Activated CD8-positive, alpha-beta T cell treated with anti-CD3 and anti-CD28 coated beads for 36 hours (primary cell): ENCODE measurements around the gene EME1. TPM values are rescaled to one million over a fixed set of nuclear protein-coding genes. Genes with fewer than 3 reads are reported as not detected.

Experiments
- ATAC-seq: fragments of 200-7000 bp; cut with Tn5 transposase; one replicate; pipeline ENCODE4 v1.10.0; 2021; ENCODE audit warnings: mild to moderate bottlenecking, moderate library complexity
- CTCF ChIA-PET: fragments of 350-600 bp; sonication (Branson Sonifier 250); formaldehyde crosslinking; loops from one replicate; lab custom pipeline; 2021; ENCODE audit warnings: antibody characterized with exemption; lab: Charles Lee
- POLR2A ChIA-PET: fragments of 350-600 bp; sonication (Branson Sonifier 250); formaldehyde crosslinking; loops from one replicate; lab custom pipeline; 2021; ENCODE audit warnings: antibody characterized with exemption; lab: Charles Lee
- DNase-seq: peaks from one replicate; pipeline ENCODE4 v3.0.0-alpha.2; 2020
- H3K27ac Mint-ChIP-seq: one replicate; pipeline ENCODE4 v1.8.0; 2021; ENCODE audit warnings: mild to moderate bottlenecking, mixed read lengths
- H3K27me3 Mint-ChIP-seq: one replicate; pipeline ENCODE4 v1.8.0; 2021; ENCODE audit warnings: mixed read lengths
- H3K36me3 Mint-ChIP-seq: one replicate; pipeline ENCODE4 v1.8.0; 2021; ENCODE audit warnings: low read depth, mixed read lengths
- H3K4me1 Mint-ChIP-seq: one replicate; pipeline ENCODE4 v1.8.0; 2021; ENCODE audit warnings: low read depth, mixed read lengths
- H3K4me3 Mint-ChIP-seq: one replicate; pipeline ENCODE4 v1.8.0; 2021; ENCODE audit warnings: mild to moderate bottlenecking, moderate library complexity, mixed read lengths
- H3K9me3 Mint-ChIP-seq: one replicate; pipeline ENCODE4 v1.8.0; 2021; ENCODE audit warnings: mixed read lengths
- intact Hi-C: fragments of 100-400 bp; cut with micrococcal nuclease; formaldehyde crosslinking; loops from one replicate; pipeline ENCODE4 v1.10.0; 2022
- total RNA-seq, 2 experiments: library from RNA; stranded (reverse); gene quantifications; one replicate each; pipeline ENCODE4 v1.2.3, GENCODE V29; 2021
- TF ChIP-seq, protein P1 (sequence below): fragments of 200-600 bp; IDR thresholded peaks from one replicate; pipeline ENCODE4 v1.8.0; 2022; ENCODE audit warnings: antibody characterized with exemption, mild to moderate bottlenecking

The EME1 gene
- total RNA-seq, 2 experiments from 2014 or later, result 48.0 to 48.6 TPM

DNA sequence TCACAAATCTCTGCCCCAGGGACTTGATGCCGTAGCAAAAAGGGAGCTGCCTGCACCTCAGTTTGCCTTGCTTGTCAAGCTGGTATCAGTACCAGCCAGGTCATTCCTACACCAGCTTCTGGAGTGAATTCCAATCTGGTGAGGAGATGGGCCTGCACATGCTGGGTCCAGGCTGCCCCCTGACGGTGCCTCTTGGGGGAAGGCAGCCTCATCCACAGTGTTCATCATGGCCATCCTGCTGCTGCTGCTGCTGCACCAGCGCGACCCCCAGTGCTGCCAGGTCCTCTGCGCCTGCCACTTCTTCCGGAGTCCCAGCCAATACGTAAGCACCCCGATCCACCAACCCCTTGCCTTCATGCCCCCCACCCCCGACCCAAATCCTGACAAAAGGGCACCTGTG, 8.3 kb upstream of the EME1 start:
- POLR2A ChIA-PET, result interaction anchor here (0.5 to 8.1 kb wide), 5 partner anchors 8 to 32 kb away, joined by 3 to 69 read pairs (median 7); partner anchors contain the start of genes EME1, LRRC59, MRPL27 and XYLT2
- DNase-seq (no peak), ATAC-seq (no peak)
- Mint-ChIP-seq H3K36me3 (peaks cover 13% of the 10 kb centered on the region), H3K9me3 (no peaks in the 10 kb centered on the region), H3K27ac (no peak overlapping the region), H3K27me3 (no peaks in the 10 kb centered on the region), H3K4me1 (peaks cover 13% of the 10 kb centered on the region), H3K4me3 (no peak overlapping the region)
- TF ChIP-seq, protein P1, sequence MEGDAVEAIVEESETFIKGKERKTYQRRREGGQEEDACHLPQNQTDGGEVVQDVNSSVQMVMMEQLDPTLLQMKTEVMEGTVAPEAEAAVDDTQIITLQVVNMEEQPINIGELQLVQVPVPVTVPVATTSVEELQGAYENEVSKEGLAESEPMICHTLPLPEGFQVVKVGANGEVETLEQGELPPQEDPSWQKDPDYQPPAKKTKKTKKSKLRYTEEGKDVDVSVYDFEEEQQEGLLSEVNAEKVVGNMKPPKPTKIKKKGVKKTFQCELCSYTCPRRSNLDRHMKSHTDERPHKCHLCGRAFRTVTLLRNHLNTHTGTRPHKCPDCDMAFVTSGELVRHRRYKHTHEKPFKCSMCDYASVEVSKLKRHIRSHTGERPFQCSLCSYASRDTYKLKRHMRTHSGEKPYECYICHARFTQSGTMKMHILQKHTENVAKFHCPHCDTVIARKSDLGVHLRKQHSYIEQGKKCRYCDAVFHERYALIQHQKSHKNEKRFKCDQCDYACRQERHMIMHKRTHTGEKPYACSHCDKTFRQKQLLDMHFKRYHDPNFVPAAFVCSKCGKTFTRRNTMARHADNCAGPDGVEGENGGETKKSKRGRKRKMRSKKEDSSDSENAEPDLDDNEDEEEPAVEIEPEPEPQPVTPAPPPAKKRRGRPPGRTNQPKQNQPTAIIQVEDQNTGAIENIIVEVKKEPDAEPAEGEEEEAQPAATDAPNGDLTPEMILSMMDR, result no peak
- CTCF ChIA-PET, result interaction anchor here (1.4 to 5.4 kb wide), 3 partner anchors 33 to 114 kb away, joined by 3 to 38 read pairs (median 5); partner anchors contain the start of genes LRRC59 and RSAD1
- intact Hi-C loops, result no loop called here

DNA sequence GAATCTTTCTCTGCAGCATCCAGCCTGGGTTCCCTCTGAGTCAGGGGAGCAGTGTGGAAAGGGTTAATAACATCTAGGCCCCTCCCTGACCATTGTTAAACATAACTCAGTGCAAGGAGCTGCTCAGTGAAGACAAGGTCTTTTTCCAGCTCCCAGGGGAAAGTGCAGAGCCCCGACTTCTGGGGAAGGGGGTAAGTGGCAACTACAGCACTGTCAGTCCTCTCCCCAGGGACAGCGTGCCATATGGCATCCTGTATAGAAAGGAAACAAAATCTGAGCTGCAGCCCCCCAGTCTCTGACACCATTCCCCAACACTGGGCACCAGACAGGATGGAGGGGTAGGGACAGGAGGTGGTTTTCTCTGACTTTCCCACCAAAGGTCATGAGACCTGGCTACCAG, 7.9 kb upstream of the EME1 start:
- TF ChIP-seq, protein P1, result no peak
- intact Hi-C loops, result no loop called here
- ATAC-seq, result no peak
- no peaks in the 10 kb centered on the region for H3K27me3 Mint-ChIP-seq
- H3K4me3 Mint-ChIP-seq, result no peak overlapping the region
- H3K27ac Mint-ChIP-seq, result no peak overlapping the region
- CTCF ChIA-PET, result interaction anchor here (1.4 to 5.4 kb wide), 3 partner anchors 32 to 114 kb away, joined by 3 to 38 read pairs (median 5); partner anchors contain the start of genes LRRC59 and RSAD1
- H3K9me3 Mint-ChIP-seq, result no peaks in the 10 kb centered on the region
- DNase-seq, result no peak
- H3K36me3 Mint-ChIP-seq, result peaks cover 16% of the 10 kb centered on the region
- H3K4me1 Mint-ChIP-seq, result peaks cover 13% of the 10 kb centered on the region
- POLR2A ChIA-PET, result interaction anchor here (0.9 to 8.1 kb wide), 6 partner anchors 8 to 32 kb away, joined by 3 to 69 read pairs (median 5); partner anchors contain the start of genes EME1, LRRC59, MRPL27 and XYLT2

DNA sequence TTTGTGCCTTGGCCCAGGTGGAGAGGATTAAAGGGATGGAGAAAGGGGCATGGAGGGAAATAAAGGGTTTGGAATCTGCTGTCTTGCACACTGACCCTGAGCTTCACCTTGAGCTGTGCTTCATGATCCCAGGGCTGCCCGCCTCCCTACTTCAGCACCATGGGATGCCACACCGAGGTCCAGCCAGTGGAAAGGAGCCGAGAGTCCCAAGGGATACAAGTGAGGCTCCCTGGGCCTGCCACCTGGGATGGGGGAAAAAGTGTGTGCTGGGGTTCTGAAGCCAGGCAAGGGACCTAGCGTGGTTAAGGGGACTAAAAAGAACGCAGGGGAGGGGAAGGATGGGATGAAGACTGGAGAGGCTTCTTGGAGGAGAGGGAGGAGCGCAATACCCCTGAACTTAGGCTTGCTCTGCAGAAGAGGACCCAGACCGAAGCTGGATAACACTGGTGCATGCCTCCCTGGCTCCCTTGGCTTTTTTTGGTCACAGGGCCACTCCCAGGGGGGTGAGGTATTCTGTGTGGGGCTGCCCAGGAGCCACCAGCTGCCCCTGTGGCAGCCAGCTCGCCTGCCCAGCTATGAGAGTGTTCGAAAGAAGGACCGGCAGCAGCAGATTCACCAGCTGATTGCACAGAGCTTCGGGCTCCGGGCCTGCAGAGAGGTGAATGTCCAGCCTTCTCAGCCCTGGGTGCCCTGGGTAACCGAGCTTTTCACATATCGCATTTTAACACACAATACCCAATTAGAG, 7.2 kb upstream of the EME1 start:
- CTCF ChIA-PET, result interaction anchor here (1.6 to 5.4 kb wide), 2 partner anchors 31 to 113 kb away, joined by 5 to 38 read pairs; partner anchors contain the start of genes LRRC59 and RSAD1
- Mint-ChIP-seq H3K4me1 (peaks cover 14% of the 10 kb centered on the region), H3K4me3 (no peak overlapping the region), H3K9me3 (no peaks in the 10 kb centered on the region), H3K36me3 (peaks cover 21% of the 10 kb centered on the region), H3K27me3 (no peaks in the 10 kb centered on the region), H3K27ac (no peak overlapping the region)
- intact Hi-C loops, result no loop called here
- DNase-seq (no peak), ATAC-seq (no peak)
- POLR2A ChIA-PET, result interaction anchor here (0.6 to 5.8 kb wide), 5 partner anchors 7 to 69 kb away, joined by 3 to 50 read pairs (median 3); partner anchors contain the start of genes EME1, LRRC59 and MRPL27
- TF ChIP-seq, protein P1, result no peak

DNA sequence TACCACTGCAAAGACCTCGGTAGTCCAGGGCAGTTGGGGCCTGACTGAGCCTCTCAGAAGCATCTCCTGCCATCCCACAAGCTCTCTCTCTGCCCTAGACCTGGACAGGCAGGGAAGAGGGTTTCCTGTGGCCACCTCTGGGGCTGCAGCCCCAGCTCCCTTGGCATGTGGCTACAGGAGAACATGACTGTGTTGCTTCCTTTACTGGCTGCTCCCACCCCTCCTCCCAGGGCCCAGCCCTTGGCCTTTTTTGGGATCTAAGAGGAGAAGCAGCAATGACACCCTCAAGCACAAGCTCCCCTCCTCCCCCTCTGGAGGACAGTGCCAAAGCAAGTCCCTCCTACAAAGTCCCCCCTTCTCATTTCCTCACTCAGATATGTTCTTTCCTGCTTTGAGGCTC, 5.6 kb upstream of the EME1 start:
- intact Hi-C loops, result no loop called here
- DNase-seq (no peak), ATAC-seq (no peak)
- ChIA-PET POLR2A (interaction anchor here (1.6 kb wide), 1 partner anchor 18 kb away, joined by 4 read pairs; no protein-coding TSS in a partner anchor), CTCF (interaction anchor here (1.2 to 5.4 kb wide), 2 partner anchors 30 to 327 kb away, joined by 3 to 38 read pairs; partner anchors contain the start of gene LRRC59)
- Mint-ChIP-seq H3K27me3 (no peaks in the 10 kb centered on the region), H3K27ac (no peak overlapping the region), H3K4me1 (peaks cover 17% of the 10 kb centered on the region), H3K36me3 (peaks cover 30% of the 10 kb centered on the region), H3K4me3 (no peak overlapping the region), H3K9me3 (no peaks in the 10 kb centered on the region)
- TF ChIP-seq, protein P1, result no peak
